ENCODE data around the gene SLC44A3. TPM values are rescaled to one million over a fixed set of nuclear protein-coding genes. Genes with fewer than 3 reads are reported as not detected.
A peak's percentile ranks its signal among the peaks of the same experiment; 100 is the strongest.

SLC44A3 gene
- total RNA-seq, 8 experiments from 2014 or later, result 0.18 to 19.3 (median 0.95) TPM

DNA sequence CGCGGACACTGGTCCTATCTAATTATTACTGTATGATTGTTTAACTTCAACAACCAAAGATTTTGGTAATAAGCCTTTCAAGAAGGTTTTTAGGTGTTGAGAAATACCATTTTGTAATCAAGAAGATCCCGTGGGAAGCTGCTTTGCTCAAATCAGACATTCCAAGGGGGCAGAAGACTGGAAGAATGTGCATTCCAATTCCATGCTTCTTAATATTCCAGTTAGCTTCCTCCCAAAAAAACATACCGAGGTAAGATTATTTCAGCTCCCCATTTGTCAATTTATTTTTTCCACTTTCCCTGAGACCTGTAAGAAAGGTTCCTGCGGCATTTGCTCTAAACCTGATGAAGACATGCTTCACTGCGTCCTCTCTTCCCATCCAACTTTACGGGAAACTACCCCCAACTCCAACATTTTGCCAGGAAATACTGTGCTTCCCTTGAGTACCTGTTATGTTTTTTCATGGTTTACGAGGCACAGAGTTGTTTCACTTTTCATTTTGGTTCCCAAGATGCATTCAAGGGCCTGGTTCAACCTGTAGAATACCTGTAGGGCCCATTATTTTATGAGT, 102.7 kb downstream of the SLC44A3 start:
- Histone ChIP-seq H3K4me1 (replicated peaks in 1 of 2) (peaks cover 11 to 18% of the 10 kb centered on the region in 2 donors), H3K27ac (no peak overlapping the region), H3K4me3 (no peak overlapping the region)
- 38 to 97% (median 87%) methylated on average over 2 to 8 of the region's 8 CpGs for WGBS, 10 experiments
- in situ Hi-C loops (cut with MboI; ENCODE audit: low pct_unique_long_range_greater_than_20kb in 2 of 9, low sequenced_read_pairs in 9 of 9, unreplicated experiment in 9 of 9), result no loop called here
- no peak for ATAC-seq (replicated peaks in 6 of 8)

DNA sequence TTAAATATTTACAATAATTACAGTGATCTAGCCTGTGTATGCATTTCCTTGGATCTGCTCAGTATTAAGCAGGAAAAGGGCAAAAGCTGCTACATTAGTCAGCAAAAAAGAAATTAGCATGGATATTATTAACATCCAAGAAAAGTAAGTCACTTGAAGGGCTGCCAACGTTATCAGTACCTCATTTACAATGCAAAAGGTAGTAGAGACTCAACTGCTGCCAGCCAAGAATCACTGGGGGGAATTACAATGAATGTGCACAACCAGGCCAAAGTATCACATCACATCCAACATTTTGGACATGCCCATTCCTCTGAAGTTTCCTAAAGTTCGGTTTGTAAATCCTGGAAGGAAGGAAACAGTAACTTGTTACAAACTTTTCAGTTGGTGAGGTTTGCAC, 104.8 kb downstream of the SLC44A3 start:
- peak overlapping the region; percentile 68 to 97 (median 82) for H3K4me3 ChIP-seq
- H3K4me1 ChIP-seq (replicated peaks in 1 of 2), result peaks cover 31 to 36% of the 10 kb centered on the region in 2 donors
- 0% methylated on average over 1 to 2 of the region's 2 CpGs; no CpG with 5 or more reads in 2 of the 10 experiments for WGBS, 10 experiments
- in situ Hi-C loops (cut with MboI; ENCODE audit: low pct_unique_long_range_greater_than_20kb in 2 of 9, low sequenced_read_pairs in 9 of 9, unreplicated experiment in 9 of 9), result loop anchor here in 1 of 9 experiments (25.0 kb wide), 1 partner anchor 112 kb away; no protein-coding TSS in a partner anchor
- peak in 3 of 8 experiments; percentile 2 to 8 (median 5) for ATAC-seq (replicated peaks in 6 of 8)
- peak overlapping the region; percentile 82 to 84 for H3K27ac ChIP-seq

DNA sequence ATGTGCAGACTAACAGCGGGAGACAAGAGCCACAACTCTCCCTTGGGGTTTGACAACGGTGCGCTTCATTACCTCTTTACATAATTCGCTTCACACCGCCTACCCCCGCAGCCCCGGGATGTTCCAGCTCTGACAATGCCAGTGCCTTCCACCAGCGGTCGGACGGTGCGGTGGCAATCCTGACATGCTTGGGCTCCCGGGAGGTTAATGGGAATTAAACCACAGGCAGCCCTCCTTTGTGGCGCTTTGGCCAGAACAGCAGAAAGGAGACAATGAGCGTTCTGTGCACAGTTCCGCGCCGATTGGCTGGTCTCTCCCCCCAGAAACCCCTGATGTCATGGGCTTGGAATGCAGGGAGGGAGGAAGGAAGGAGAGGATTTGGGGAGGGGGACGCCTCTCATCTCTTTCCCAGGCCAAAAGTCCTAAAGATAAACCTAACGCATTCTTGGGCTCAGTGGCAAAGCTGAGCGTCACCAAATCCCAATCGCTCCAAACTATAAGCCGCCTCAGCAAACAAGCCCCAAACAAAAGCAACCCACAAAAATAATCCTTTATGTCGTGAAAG, 105.5 kb downstream of the SLC44A3 start:
- WGBS, 10 experiments, result 0 to 7% (median 0%) methylated on average over 1 to 20 of the region's 23 CpGs; no CpG with 5 or more reads in 2 of the 10 experiments
- in situ Hi-C loops (cut with MboI; ENCODE audit: low pct_unique_long_range_greater_than_20kb in 2 of 9, low sequenced_read_pairs in 9 of 9, unreplicated experiment in 9 of 9), result loop anchor here in 1 of 9 experiments (25.0 kb wide), 1 partner anchor 112 kb away; no protein-coding TSS in a partner anchor

DNA sequence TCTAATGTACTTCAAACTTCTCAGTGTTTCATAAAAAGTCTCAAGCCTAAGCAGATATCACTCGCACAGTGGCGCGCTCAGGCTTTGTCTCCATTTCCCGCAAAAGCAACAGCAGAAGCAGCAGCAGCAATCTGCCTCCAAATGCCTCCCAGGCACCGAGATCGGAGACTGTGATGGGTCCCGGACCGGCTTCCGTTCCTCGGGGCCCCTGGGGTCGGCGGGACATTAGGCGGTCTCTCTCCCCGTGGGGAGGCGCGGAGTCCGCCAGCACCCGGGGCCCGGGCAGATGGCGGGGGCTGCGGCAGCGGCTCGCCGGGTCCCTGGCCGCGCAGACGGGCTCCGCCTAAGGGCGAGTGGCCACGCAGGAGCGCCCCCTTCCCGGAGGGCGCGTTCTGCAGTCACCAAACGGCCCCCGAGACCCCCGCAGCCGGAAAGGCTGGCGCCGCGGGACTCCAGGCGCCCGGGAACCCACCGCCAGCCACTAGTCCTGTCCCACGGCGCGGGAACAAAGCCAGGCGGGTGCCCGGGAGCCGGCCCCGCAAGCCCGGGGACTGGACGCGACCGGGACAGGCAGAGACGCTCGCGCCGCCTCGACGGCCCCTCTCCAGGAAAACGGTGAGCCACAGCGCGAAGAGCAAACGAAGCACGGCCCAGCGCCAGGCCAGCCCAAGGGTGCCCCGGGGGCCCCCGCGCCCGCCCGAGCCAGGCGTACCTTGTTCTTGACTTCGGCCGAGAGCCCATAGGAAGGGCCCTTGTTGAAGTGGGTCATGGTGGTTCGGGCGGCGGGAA, 106.2 kb downstream of the SLC44A3 start:
- peaks cover 31 to 38% of the 10 kb centered on the region in 2 donors for H3K4me1 ChIP-seq (replicated peaks in 1 of 2)
- peak overlapping the region; percentile 68 to 97 (median 82) for H3K4me3 ChIP-seq
- H3K27ac ChIP-seq, result peak overlapping the region; percentile 82 to 84
- in situ Hi-C loops (cut with MboI; ENCODE audit: low pct_unique_long_range_greater_than_20kb in 2 of 9, low sequenced_read_pairs in 9 of 9, unreplicated experiment in 9 of 9), result loop anchor here in 1 of 9 experiments (25.0 kb wide), 1 partner anchor 111 kb away; no protein-coding TSS in a partner anchor
- WGBS, 10 experiments, result 0 to 2% (median 0%) methylated on average over 2 to 11 of the region's 78 CpGs; no CpG with 5 or more reads in 3 of the 10 experiments
- ATAC-seq (replicated peaks in 6 of 8), result peak; percentile 19 to 40 (median 37)

More for the DNA sequence above, 105.5 kb downstream of the SLC44A3 start:
- H3K4me3 ChIP-seq, result peak overlapping the region; percentile 68 to 97 (median 82)
- peaks cover 31 to 38% of the 10 kb centered on the region in 2 donors for H3K4me1 ChIP-seq (replicated peaks in 1 of 2)
- H3K27ac ChIP-seq, result peak overlapping the region; percentile 82 to 84
- peak; percentile 5 to 29 (median 18) for ATAC-seq (replicated peaks in 6 of 8)

DNA sequence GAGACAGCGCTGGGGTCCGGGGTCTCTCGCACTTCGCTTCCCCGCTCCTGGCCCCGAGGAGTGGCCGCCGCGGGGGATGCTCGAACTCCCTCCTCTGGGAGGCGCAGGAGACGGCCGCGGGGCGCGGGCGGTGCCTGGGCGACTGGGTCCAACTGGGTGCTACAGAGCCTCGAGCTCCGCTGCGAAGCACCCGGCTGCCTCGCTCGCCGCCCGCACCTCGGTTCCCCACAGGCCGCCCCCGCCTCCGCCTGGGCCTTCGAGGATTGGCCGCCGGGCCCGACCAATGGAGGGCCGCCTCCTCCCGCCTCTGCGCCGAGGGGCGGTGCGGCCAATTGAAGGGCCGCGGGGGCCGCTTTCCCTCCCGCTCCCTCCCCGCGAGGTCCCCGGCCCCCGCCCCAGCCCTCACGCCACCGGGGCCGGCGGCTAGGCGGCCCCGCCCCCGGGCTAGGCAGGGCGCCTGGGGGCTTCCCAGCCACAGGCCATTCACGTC, 106.8 kb downstream of the SLC44A3 start, which contains the start of gene CNN3:
Gene CNN3 (minus strand): TSS at position 196 of the 490 bp plus-strand sequence. CDS start 216 bp downstream, outside the sequence.
- Histone ChIP-seq H3K4me1 (replicated peaks in 1 of 2) (peaks cover 31 to 38% of the 10 kb centered on the region in 2 donors), H3K27ac (peak within 1 kb of the TSS; percentile 82 to 84), H3K4me3 (peak within 1 kb of the TSS; percentile 68 to 97 (median 82))
- in situ Hi-C loops (cut with MboI; ENCODE audit: low pct_unique_long_range_greater_than_20kb in 2 of 9, low sequenced_read_pairs in 9 of 9, unreplicated experiment in 9 of 9), result loop anchor here in 1 of 9 experiments (25.0 kb wide), 1 partner anchor 110 kb away; no protein-coding TSS in a partner anchor
- WGBS, 10 experiments, result 0 to 10% methylated on average over 2 of the region's 57 CpGs; no CpG with 5 or more reads in 8 of the 10 experiments
- ATAC-seq (replicated peaks in 6 of 8), result peak; percentile 79 to 90 (median 88)

DNA sequence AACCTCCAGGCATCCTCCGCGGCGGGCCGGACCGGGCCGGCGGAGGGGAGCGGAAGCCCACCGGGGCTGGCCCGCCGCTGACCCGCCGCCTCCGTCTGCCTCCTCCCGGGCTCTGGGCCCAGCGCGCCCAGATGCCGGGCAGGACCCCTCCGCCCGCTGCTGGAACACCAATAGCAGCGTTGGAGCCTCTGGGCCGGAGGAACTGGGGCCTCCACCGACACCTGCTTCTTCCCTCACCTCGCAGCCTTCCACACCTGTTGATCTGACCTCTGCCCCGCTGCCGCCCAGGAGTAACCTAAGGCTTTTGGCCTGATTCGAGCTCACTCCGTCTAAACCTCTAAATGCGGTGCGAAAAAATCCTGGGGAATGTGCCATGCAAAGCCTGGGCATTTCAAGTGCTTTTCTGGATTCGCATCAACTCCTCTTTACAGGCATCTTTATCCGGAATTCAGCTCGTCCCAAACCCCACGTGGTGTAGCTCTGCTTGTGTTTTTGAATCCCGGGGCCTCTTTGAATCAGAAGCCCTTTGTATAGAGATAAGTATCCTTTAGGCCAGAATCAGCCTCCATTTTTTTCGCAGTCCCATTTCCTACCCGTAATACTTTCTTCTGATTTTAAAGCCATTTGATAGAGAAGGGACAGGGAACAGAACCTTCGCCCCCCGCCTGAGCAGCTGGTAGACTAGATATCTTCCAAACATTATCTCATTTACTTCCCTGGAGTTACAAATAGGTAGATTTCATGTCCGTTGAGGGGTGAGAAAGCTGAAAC, 107.4 kb downstream of the SLC44A3 start:
- in situ Hi-C loops (cut with MboI; ENCODE audit: low pct_unique_long_range_greater_than_20kb in 2 of 9, low sequenced_read_pairs in 9 of 9, unreplicated experiment in 9 of 9), result loop anchor here in 1 of 9 experiments (25.0 kb wide), 1 partner anchor 110 kb away; no protein-coding TSS in a partner anchor
- peak in 2 of 8 experiments; percentile 1 to 42 for ATAC-seq (replicated peaks in 6 of 8)
- WGBS, 10 experiments, result 11 to 43% (median 17%) methylated on average over 2 to 18 of the region's 40 CpGs; no CpG with 5 or more reads in 2 of the 10 experiments
- H3K4me1 ChIP-seq (replicated peaks in 1 of 2), result peaks cover 31 to 36% of the 10 kb centered on the region in 2 donors
- peak overlapping the region; percentile 73 to 84 for H3K27ac ChIP-seq
- H3K4me3 ChIP-seq, result peak overlapping the region; percentile 68 to 97 (median 82)

DNA sequence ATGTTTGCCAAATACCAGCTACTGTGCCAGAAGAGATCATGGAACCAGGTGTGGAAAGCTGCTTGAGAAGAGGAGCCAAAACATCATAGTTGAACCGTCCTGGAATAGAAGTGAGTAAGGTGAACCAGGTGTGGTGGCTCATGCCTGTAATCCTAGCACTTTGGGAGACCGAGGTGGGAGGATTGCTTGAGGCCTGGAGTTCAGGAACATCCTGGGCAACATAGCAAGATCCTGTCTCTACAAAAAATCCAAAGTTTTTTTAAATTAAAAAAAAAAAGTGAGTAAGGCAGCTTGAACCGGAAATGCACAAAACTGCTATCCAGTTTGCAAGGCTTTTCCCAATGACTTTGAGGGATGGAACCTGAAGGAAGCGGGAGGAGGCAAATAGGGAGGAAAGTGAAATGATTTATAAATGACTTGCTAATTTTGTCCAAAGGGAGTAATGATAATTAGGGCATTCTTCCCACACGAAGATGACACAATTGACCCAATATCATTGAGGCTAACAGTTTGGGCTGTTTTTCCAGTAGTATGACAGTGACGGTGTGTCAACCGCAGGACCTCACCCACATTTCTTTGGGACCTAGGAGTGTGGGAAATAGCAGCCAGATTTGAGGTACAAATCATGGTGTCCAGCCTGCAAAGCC, 108.3 kb downstream of the SLC44A3 start:
- peak overlapping the region; percentile 68 to 97 (median 82) for H3K4me3 ChIP-seq
- peaks cover 31 to 35% of the 10 kb centered on the region in 2 donors for H3K4me1 ChIP-seq (replicated peaks in 1 of 2)
- no peak for ATAC-seq (replicated peaks in 6 of 8)
- WGBS, 10 experiments, result 36 to 93% (median 69%) methylated on average over 2 to 7 of the region's 7 CpGs; no CpG with 5 or more reads in 1 of the 10 experiments
- H3K27ac ChIP-seq, result peak overlapping the region in 1 of 2 donors; percentile 84
- in situ Hi-C loops (cut with MboI; ENCODE audit: low pct_unique_long_range_greater_than_20kb in 2 of 9, low sequenced_read_pairs in 9 of 9, unreplicated experiment in 9 of 9), result loop anchor here in 1 of 9 experiments (25.0 kb wide), 1 partner anchor 109 kb away; no protein-coding TSS in a partner anchor

DNA sequence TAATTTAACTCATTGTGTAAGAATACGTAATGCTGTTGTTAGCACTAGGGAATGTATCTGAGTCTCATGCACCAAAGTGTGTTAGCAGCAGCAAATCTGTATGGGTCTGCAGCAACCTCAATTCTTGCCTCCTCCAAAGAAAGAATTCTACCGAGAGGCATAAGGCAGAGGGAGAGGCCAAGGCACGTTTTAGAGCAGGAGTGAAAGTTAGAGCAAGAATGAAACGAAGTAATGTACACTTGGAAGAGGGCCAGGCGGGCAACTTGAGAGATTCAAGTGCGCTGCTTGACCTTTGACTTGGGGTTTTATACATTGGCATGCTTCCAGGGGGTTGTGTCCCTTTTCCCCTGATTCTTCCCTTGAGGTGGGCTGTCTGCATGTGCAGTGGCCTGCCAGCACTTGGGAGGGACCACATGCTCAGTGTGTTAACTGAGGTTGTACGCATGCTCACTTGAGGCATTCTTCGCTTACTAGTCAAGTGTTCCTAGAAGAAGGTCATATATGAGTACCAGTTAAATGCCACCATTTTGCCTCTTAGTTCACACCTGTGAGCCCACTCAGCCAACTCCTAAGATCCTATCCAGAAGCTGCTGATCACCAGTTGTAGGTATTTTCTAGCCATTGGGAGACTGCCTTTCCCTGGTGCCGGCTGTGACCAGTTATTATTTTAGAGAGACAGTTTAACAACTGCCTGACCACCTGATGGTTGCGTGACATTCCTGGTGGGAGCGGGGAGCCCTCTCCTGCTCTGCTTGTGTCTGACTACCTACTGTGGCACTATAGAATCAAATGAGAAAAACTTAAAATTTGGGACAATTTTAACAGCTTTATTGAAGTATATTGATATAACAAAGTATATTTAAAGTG, 109.4 kb downstream of the SLC44A3 start:
- H3K4me1 ChIP-seq (replicated peaks in 1 of 2), result peaks cover 24 to 26% of the 10 kb centered on the region in 2 donors
- H3K4me3 ChIP-seq, result peak overlapping the region in 1 of 5 donors; percentile 97
- 53 to 80% (median 77%) methylated on average over 1 to 11 of the region's 11 CpGs; no CpG with 5 or more reads in 1 of the 10 experiments for WGBS, 10 experiments
- in situ Hi-C loops (cut with MboI; ENCODE audit: low pct_unique_long_range_greater_than_20kb in 2 of 9, low sequenced_read_pairs in 9 of 9, unreplicated experiment in 9 of 9), result loop anchor here in 1 of 9 experiments (25.0 kb wide), 1 partner anchor 108 kb away; no protein-coding TSS in a partner anchor
- ATAC-seq (replicated peaks in 6 of 8), result no peak
- H3K27ac ChIP-seq, result no peak overlapping the region

DNA sequence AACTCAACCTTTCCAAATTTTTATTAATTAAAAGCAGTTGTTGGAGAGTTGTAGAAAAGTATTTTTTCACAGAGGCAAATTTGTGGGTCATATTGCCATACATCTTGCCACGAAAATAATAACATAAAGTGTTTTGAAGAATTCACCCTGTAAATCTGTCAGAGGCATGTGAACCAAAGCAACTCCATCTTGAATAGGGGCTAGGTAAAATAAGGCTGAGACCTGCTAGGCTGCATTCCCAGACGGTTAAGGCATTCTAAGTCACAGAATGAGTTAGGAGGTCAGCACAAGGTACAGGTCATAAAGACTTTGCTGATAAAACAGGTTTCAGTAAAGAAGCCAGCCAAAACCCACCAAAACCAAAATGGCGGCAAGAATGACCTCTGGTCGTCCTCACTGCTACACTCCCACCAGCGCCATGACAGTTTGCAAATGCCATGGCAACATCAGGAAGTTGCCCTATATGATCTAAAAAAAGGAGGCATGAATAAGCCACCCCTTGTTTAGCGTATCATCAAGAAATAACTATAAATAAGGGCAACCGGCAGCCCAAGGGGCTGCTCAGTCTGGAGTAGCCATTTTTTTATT, 111.2 kb downstream of the SLC44A3 start:
- Histone ChIP-seq H3K4me1 (replicated peaks in 1 of 2) (peaks cover 27 to 32% of the 10 kb centered on the region in 2 donors), H3K4me3 (no peak overlapping the region), H3K27ac (no peak overlapping the region)
- in situ Hi-C loops (cut with MboI; ENCODE audit: low pct_unique_long_range_greater_than_20kb in 2 of 9, low sequenced_read_pairs in 9 of 9, unreplicated experiment in 9 of 9), result loop anchor here in 1 of 9 experiments (25.0 kb wide), 1 partner anchor 106 kb away; no protein-coding TSS in a partner anchor
- ATAC-seq (replicated peaks in 6 of 8), result no peak
- WGBS, 10 experiments, result 87 to 100% (median 93%) methylated on average over 1 to 7 of the region's 7 CpGs; no CpG with 5 or more reads in 2 of the 10 experiments

DNA sequence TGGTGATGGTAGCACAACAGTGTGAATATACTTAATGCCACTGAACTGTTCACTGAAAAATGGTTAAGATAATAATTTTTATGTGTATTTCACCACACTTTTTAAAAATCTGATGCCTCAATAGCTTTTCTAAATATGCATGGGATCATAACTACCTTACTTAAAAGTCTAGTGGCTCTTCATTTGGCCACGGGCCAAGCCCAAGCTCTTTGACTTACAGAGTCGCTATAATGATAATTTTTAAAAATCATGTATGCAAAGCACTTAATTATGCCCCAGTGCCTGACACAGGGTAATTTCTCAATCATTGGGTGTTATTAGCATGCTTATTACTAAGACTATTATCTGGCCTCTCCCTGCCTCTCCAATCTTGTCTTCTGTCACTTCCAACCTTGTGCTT, 114.4 kb downstream of the SLC44A3 start:
- H3K27ac ChIP-seq, result peak overlapping the region in 1 of 2 donors; percentile 32
- ATAC-seq (replicated peaks in 6 of 8), result peak in 2 of 8 experiments; percentile 41 to 60
- in situ Hi-C loops (cut with MboI; ENCODE audit: low pct_unique_long_range_greater_than_20kb in 2 of 9, low sequenced_read_pairs in 9 of 9, unreplicated experiment in 9 of 9), result loop anchor here in 1 of 9 experiments (25.0 kb wide), 1 partner anchor 103 kb away; no protein-coding TSS in a partner anchor
- H3K4me3 ChIP-seq, result no peak overlapping the region
- H3K4me1 ChIP-seq (replicated peaks in 1 of 2), result peaks cover 15 to 16% of the 10 kb centered on the region in 2 donors
- 19 to 100% (median 82%) methylated on average over 1 to 2 of the region's 2 CpGs for WGBS, 10 experiments

Data from motor neuron (in vitro differentiated cells).